Measurements from ENCODE around the gene TRAF1. TPM values are rescaled to one million over a fixed set of nuclear protein-coding genes. Genes with fewer than 3 reads are reported as not detected.

The TRAF1 gene
- total RNA-seq, 1 experiment from 2014 or later: 1.6 TPM

GRCh38 chr9:120970244-120970643, 43.6 kb upstream of the TRAF1 start:
- no TSS peak for BruUV-seq (replicated peaks)
- no peak for TF ChIP-seq CTCF (IDR thresholded peaks at IDR 0.05; ENCODE audit: unreplicated experiment)
- no peak overlapping the region for H3K27ac Mint-ChIP-seq (ENCODE audit: unreplicated experiment)
- CTCF ChIA-PET: no interaction called here
- no peaks in the 10 kb centered on the region for H3K4me1 Mint-ChIP-seq (ENCODE audit: low read depth, unreplicated experiment)
- H3K4me3 Mint-ChIP-seq (ENCODE audit: low read depth, unreplicated experiment): no peak overlapping the region
- no peaks in the 10 kb centered on the region for H3K27me3 Mint-ChIP-seq (ENCODE audit: unreplicated experiment)
- no peaks in the 10 kb centered on the region for H3K36me3 Mint-ChIP-seq (ENCODE audit: insufficient read depth, unreplicated experiment)
- no peak for DNase-seq
- no peaks in the 10 kb centered on the region for H3K9me3 Mint-ChIP-seq (ENCODE audit: low read depth, unreplicated experiment)
- intact Hi-C loops (cut with micrococcal nuclease; ENCODE audit: unreplicated experiment): no loop called here

GRCh38 chr9:120966013-120966369, 39.4 kb upstream of the TRAF1 start:
- no peak overlapping the region for H3K27ac Mint-ChIP-seq (ENCODE audit: unreplicated experiment)
- H3K27me3 Mint-ChIP-seq (ENCODE audit: unreplicated experiment): no peaks in the 10 kb centered on the region
- H3K4me1 Mint-ChIP-seq (ENCODE audit: low read depth, unreplicated experiment): no peaks in the 10 kb centered on the region
- no peak for DNase-seq
- intact Hi-C loops (cut with micrococcal nuclease; ENCODE audit: unreplicated experiment): no loop called here
- CTCF ChIA-PET: no interaction called here
- peaks cover 9% of the 10 kb centered on the region for H3K36me3 Mint-ChIP-seq (ENCODE audit: insufficient read depth, unreplicated experiment)
- TF ChIP-seq CTCF (IDR thresholded peaks at IDR 0.05; ENCODE audit: unreplicated experiment): no peak
- H3K9me3 Mint-ChIP-seq (ENCODE audit: low read depth, unreplicated experiment): no peaks in the 10 kb centered on the region
- no peak overlapping the region for H3K4me3 Mint-ChIP-seq (ENCODE audit: low read depth, unreplicated experiment)
- BruUV-seq (replicated peaks): no TSS peak

- intact Hi-C loops (cut with micrococcal nuclease; ENCODE audit: unreplicated experiment): no loop called here
- Mint-ChIP-seq H3K9me3 (ENCODE audit: low read depth, unreplicated experiment) (no peaks in the 10 kb centered on the region), H3K4me1 (ENCODE audit: low read depth, unreplicated experiment) (no peaks in the 10 kb centered on the region), H3K27me3 (ENCODE audit: unreplicated experiment) (no peaks in the 10 kb centered on the region), H3K27ac (ENCODE audit: unreplicated experiment) (no peak overlapping the region), H3K36me3 (ENCODE audit: insufficient read depth, unreplicated experiment) (peaks cover 9% of the 10 kb centered on the region), H3K4me3 (ENCODE audit: low read depth, unreplicated experiment) (no peak overlapping the region)
- CTCF ChIA-PET: no interaction called here
- no peak for TF ChIP-seq CTCF (IDR thresholded peaks at IDR 0.05; ENCODE audit: unreplicated experiment)
- no TSS peak for BruUV-seq (replicated peaks)
- no peak for DNase-seq
These were observed 38.9 kb upstream of the TRAF1 start for GRCh38 chr9:120965344-120966012.

DNA sequence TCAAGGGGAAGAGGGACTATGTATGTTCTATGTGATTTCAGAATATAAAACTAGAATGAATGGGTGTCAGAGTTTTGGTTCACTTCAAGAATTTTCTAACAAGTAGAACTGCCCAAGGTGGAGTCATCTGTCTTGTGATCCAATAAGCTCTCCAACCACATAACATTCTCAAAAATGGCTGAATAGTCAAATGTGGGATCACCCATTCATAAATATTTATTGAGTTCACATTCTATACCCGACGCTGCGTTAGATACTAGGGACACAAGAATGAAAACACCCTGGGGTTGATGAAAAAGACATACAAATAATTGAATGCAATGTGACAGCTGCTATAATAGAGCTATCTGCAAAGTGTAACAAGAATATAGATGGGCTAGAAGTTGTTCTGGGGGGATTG, 35.3 kb upstream of the TRAF1 start:
- intact Hi-C loops (cut with micrococcal nuclease; ENCODE audit: unreplicated experiment): no loop called here
- Mint-ChIP-seq H3K36me3 (ENCODE audit: insufficient read depth, unreplicated experiment) (peaks cover 9% of the 10 kb centered on the region), H3K4me3 (ENCODE audit: low read depth, unreplicated experiment) (no peak overlapping the region), H3K9me3 (ENCODE audit: low read depth, unreplicated experiment) (no peaks in the 10 kb centered on the region), H3K27me3 (ENCODE audit: unreplicated experiment) (no peaks in the 10 kb centered on the region), H3K4me1 (ENCODE audit: low read depth, unreplicated experiment) (no peaks in the 10 kb centered on the region), H3K27ac (ENCODE audit: unreplicated experiment) (no peak overlapping the region)
- no peak for DNase-seq
- CTCF ChIA-PET: no interaction called here
- no TSS peak for BruUV-seq (replicated peaks)
- no peak for TF ChIP-seq CTCF (IDR thresholded peaks at IDR 0.05; ENCODE audit: unreplicated experiment)

All from Calu3 (cell line).